GOT3 (cell line): ENCODE measurements around the gene TAP2.

Experiments
- DNase-seq: peaks from one replicate; lab custom pipeline; 2025; ENCODE audit warnings: mixed read lengths; lab: John Stamatoyannopoulos, UW

The TAP2 gene

DNA sequence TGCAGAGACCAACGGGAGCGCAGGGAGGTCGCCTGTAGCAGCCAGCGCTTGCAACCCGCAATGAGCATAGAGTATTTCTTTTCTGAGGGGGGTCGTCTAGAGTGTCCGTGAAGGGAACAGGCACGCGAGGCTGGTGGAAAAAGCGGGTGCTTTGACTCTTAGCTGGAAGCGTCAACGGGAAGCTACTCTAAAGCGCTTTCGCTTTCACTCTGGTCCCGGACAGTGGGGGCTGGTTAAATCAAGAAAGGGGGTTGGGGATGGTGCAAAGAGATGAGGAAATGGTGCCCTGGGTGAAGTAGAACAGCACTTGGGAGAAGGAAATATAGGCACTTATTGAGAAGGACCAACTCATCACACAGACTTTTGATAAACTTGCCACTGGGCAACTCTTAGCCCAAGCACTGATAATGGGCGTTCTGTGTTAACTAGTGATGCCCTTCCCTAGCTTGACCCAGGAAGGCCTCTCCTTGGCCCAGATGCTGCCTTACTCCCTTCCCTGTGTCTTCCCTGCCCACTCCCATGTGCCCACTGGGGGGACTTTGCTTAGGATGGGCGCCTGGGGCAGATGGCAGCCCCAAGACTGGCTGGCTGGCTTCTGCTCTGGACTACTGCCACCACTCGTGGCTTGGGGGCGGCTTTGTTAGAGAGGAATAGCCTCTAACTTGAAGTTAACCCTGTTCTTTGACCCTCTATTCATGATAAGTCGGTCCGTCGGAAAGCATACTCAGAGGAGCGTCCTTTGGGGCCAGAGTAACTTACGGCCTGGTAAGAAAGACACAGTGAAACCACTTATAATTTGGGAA lies 16.0 kb upstream of the TAP2 start:
- DNase-seq, result no peak

DNA sequence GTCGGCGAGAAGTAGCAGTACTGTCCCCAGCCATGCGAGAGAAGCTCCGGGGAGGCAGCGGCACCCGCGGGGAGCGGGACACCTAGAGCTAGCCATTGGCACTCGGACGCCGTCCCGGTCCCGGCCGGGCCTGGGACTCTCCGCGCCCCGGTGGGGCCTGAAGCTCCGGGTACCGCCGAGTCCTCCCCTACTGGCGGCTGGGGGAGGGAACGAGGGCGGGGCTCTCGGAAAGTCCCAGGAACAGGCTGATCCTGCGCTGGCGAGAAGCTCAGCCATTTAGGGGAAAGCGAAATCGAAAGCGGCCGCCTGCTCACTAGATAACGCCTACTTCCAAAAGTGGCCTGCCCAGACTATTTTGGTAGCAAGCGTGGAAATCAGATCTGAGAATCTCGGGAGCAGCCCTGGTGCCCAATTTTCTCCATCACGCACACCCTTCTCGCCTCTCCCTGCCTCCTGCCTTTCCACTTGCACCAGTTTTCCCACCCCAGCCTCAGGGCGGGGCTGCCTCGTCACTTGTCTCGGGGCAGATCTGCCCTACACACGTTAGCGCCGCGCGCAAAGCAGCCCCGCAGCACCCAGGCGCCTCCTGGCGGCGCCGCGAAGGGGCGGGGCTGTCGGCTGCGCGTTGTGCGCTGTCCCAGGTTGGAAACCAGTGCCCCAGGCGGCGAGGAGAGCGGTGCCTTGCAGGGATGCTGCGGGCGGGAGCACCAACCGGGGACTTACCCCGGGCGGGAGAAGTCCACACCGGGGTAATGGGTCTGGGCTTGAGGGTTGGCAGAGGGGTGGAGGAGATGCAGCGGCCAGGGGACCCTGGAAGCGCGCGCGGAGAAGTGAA lies 15.2 kb upstream of the TAP2 start, which contains the start of the genes PSMB9 and TAP1:
Gene PSMB9, plus strand, starts transcription at position 652 of the 835 bp plus-strand sequence. Its CDS starts 38 bp downstream, at position 690.
Gene TAP1, minus strand, starts transcription at position 164 of the 835 bp plus-strand sequence. Its CDS starts 68 bp downstream, at position 96.
- DNase-seq, result peak; percentile 89

DNA sequence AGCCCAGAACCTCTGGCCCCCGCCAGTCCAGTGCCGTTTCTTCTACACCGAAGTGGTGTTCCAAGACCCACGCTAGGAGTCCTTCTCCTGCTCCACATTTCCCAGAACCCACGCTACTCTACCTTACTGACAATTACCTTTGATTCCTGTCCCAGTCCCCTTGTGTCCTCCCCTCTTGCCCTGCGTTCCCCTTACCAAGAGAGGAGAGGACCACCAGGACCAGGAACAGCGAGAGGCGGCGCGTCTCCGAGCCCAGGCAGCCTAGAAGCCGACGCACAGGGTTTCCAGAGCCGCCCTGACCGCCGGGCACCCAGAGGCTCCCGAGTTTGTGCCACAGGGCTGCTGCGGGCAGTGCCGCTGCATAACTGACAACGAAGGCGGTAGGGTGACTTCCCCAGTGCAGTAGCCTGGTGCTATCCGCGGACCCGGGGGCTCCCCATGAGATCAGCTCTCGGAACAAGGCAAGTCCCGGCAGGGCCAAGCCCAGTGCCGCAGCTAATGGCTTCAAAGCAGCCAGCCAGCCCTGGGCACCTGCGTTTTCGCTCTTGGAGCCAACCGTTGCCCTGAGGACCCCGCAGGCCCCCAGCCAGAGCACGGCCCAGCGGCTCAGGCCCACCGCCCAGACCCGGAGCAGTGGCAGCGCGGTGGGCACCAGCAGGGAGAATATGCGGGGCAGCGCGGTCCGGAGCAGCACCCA lies 14.5 kb upstream of the TAP2 start:
- DNase-seq, result no peak

DNA sequence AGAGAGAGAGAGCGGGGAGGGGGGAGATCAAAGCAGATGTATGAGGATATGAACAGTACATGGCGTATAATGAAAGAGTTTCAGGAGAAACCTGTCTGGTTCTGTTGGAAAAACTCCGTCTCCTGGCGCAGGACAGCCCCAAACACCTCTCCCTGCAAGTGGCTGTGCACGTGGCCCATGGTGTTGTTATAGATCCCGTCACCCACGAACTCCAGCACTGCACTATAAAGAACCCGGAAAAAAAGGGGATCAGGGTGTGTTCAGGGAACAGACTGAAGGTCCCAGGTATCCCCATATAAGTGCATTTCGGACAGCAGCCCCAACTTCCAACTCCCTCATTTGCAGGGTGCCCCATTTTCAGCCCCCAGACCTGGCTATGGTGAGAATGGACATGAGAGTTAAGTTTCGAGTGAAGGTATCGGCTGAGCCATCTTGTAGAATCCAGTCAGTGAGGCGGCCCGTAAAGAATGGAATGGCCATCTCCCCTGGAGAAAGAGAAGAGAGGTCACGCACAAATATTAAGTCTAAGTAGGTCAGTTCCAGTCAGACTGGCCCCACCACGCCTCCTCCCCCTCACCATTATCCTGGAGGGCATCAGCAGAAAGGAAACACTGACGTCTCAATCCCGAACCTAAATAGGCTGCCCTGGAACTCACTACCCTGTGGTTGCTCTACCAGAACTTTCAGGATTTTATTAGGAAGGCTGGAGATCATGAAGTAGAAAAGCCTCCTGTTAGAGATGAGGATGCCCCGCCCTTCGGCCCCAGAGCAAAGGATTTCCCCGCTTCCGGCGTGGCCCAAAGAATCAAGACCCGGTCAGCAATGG lies 13.7 kb upstream of the TAP2 start:
- DNase-seq, result no peak

DNA sequence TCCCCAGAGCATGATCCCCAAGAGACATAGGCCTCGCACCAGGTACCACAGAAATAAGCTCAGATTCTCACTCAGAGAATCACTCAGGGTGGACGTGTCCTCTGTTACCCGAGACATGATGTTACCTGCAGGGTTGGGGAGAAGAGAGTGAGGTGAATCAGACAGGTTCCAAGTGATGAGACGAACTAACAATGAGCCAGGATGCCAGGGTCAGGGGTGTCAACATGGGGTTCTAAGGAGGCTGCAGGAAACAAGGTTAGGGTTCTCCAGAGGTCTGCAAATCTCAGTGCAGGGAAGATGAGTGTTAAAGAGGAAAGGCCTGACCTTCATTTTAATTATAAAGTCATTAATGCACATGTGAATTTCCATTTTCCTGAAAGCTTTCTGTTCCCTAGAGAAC lies 12.5 kb upstream of the TAP2 start:
- no peak for DNase-seq

DNA sequence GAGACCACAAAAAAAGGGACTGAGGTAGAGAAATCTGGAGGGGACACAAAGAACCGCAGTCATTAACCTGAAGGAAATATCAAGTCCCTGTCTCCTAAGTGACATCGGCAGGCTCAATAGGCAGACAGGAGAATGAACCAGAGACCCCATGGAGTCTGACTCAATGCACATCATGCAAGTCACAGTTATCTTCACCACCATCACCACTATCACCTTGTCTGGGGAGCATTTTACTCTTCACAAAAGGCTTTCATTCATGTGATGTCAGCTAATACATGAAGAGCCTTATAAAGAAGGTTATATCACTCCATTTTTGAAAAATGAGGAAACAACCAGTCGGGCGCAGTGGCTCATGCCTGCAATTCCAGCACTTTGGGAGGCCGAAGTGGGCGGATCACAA lies 10.6 kb upstream of the TAP2 start:
- no peak for DNase-seq

DNA sequence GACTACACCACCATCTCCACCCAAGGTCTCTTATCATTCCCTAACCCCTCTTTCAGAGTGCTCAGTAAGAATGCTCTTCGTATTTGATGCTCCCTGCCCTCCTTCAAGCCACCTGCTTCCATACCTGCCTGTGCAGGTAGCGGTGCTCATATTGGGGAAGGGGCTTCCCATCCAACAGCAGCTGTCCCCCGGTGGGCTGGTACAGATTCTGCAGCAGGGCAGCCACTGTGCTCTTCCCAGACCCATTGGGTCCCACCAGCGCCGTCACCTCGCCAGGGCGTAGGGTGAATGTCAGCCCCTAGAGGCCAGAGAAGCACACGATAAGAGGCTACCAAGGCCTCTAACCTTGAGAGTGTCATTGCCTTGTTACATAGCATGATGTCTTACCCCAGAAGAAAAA lies 9.3 kb upstream of the TAP2 start:
- DNase-seq, result no peak

DNA sequence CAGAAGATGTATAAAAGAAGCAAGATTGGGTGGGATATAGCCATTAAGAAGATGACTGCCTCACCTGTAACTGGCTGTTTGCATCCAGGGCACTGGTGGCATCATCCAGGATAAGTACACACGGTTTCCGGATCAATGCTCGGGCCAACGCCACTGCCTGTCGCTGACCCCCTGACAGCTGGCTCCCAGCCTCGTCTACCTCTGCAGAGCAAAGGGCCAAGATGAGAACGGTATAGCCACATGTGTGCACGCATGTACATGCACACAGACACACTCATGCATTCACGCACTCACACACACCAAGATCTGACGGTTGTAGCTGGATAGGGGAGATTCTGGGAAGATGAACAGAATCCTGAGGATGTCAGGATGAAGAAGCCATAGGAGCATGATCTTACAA lies 8.5 kb upstream of the TAP2 start:
- no peak for DNase-seq

DNA sequence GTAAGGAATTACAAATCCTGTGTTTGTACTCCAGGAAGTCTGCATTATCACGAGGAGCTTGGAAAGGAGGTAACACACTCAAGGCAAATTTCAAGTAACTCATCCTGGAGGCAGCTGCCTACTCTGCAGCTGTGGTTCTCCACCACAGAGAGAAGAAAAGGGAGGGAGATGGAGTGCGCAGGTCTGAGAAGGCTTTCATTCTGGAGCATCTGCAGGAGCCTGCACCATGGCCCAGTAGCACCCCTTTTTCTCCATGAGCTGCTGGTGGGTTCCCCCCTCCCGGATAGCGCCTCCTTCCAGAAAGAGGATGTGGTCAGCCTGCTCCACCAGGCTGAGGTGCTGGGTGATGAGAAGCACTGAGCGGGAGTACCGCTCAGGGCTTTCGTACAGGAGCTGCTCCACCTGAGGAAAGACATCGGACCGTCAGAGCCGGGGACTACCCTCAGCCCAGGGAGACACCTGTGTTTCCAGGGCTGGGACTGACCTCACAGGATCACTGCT lies 6.9 kb upstream of the TAP2 start:
- DNase-seq, result no peak

DNA sequence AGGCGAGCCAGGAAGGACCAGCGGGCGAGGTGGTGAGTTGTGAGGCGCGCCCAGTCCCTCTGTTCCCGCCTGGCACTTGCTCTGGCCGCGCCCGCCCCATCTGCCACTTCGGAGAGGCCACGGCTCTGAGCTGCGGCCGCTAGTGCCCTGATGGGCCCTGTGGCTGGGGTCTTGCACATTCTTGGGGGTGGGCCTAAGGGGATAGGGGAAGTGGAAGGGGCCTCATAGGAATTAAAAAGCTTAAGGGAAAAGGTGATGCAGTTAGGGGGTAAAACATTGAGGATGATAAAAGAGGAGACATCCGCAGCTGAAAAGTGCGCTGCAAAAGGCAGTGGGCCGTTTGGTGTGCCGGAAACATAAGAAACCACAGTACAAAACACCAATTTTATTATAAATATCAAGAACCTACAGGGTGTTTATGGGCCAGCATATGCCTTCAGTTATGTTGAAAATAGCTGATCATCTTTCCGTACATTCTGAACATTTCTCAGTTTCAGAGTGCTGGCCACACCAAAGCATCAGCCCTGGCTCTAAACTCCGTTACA lies 6.4 kb upstream of the TAP2 start:
- DNase-seq, result no peak

DNA sequence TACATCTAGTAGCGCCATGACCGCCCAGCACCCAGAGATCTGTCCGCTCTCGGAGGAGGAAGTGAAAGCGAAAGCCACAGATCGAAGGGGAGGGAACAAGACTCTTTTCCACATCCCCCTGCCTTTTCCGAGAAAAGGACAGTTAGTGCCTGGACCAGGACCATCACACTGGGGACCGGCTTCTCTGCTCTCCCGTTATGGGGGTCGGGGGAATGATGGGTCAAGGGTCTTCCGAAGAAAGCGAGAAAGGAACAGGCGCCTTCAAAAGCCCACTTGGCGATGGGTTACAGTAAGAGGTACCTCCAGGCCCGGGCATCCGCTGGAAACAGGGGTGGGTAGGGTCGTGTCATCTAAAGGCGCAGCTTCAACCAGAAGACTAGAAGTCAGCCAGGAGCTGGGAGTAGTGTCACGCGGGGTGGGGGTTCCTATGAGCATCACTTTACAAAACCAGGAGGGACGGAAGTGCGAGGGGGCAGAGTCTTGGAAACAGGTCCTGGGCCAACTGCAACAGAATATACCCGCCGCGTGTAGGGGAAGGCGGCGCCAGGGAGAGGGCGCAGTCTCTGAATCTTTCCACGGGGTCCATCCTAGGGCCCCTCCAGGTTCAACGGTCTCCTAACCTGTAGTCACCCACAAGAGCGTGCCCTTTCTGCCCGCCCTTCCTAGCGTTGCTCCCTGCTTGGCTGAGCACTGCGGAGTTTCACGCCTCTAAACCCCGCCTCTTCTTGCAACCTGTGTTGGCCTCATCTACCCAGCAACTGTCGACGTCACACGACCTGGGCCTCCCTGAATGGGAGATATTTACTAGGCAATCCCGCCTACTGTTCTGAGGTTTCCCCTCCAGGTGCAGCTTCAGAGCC lies 5.7 kb upstream of the TAP2 start, which contains the start of gene PSMB8:
Gene PSMB8, minus strand, starts transcription at position 69 of the 860 bp plus-strand sequence. Its CDS starts 51 bp downstream, at position 18.
- peak; percentile 73 for DNase-seq

DNA sequence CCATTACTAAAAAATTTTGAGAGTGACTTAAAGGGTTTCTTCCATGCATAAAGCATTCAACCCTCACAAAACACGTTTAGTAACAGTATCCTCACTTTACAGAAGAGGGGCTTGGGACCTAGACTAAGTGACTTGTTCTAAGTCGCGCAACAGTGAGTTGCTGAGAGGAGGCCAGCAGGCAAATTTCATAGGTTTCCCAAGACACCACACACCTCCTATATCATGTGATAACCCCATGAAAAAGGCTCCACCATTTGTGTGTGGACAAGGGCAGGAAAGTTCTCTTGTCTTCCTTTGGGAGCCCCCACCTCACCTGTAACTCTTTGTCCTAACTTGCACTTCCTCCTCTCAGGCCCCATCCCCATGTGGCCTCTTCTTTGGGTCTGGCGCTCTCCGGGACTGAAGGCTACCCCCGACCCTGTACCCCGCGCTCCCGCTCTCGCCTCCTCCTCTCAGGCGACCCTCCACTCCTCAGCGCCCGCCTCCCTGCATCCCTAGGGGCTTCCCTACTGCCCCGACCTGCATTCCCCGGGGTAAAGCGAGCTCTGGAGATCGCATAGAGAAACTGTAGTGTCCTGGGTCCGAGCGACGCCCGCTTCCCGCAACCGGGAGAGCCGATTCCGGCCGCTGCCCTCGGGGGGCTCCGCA lies 4.9 kb upstream of the TAP2 start:
- no peak for DNase-seq

DNA sequence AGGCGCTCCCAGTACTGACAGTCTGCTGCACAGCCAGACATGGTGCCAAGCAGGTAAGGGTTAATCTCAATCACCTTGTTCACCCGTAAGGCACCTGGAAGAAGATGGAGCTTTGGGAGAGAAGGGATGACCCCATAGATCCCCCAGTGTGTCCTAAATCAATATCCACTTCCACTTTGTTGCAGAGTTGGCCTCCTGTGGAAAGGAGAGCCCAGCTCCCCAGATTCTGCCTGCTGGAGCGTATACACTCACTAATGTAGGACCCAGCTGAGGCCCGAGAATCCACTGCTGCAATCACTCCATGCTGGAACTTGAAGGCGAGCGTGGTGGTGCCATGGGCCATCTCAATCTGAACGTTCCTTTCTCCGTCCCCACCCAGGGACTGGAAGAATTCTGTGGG lies 4.2 kb upstream of the TAP2 start:
- no peak for DNase-seq

DNA sequence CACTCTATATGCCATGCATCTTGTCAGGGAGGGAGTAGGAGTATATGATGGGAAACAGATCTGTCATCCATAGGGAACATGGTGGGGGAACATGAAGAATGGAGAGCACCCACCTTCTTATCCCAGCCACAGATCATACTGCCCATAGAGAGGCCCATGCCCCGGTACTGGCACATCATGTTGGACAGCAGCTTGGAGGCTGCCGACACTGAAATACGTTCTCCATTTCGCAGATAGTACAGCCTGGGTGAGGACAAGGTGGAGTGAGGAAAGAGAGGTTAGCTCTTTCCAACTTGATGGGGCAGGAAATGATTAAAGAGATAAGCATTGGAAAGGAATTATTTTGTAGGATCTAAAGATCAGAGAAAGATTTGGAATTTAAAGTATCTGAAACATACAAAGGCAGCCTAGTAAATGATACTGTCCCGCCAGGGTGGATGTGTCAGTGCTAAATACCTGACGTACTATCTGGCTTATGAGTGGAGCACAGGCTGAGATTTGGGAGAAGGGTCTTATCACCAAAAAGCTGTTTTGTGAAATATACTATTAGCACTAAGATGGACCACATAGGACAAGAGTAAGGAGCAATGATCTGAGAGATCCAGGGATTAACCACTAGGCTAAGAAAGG lies 3.6 kb upstream of the TAP2 start:
- DNase-seq, result no peak

DNA sequence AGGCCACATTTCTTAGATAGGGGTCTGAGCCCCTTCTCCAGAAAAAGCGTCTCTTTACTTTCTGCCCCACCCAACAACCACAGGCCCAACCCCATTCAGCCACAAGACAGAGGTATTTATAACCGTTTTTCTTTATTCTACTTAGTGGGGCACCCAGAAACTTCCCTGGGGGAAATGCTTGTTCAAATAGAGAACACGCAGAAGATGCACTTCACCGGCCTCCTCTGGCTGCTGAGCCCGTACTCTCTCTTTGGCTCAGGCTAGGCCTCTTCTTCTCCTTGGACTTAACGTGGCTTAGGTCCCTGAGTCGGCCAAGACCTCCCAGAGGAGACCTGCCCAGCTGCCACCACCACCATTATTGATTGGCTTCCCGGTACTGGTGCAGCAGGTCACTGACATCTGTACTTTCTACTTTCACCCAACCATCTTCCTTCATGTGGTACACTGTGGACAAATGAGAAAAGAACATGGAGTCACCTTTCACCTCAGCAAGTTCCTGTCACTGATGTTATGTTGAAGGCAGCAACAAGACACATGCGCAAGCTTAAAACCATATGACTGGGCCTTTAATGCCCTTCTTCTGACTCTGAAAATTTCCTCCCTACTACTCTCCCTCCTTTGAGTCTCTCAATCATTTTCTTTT lies 2.2 kb upstream of the TAP2 start:
- no peak for DNase-seq

DNA sequence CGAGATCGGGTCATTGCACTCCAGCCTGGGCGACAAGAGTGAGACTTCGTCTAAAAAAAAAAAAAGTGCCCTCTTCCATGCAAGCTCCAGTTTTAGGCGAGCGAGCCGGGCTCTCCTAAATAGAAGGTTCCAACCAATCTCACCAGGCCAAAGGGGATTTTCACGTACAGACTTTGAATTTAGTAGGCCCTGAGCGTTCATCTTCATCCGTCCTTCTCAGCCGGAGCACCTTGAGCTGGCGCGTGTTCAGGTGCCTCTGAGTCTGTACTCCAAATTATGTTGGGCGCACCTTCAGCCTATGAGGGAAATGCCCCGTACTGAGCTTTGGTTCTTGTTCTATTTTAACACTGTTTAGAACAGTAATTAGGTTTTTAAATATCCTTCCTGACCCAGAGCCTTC lies 817 bp upstream of the TAP2 start:
- DNase-seq, result no peak

DNA sequence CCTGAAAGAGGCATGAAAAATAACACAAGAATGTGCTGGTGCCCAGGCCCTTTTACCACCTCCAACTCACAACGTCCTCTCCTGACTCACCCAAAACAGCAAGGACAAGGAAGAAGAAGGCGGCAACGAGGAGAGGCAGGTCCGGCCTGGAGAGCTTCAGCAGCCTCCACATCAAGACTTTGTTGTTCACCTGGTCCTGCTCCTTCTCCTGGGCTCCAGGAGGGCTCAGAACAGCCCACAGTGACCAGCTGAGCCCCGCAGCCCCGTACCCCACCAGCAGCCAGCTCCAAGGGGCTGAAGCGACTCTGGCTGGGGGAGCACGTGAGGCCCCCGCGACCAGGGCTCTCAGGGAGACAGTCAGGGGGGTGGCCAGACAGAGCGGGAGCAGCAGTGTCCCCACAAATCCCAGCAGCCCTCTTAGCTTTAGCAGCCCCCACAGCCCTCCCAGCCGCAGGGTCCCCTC lies 857 bp downstream of the TAP2 start:
- DNase-seq, result no peak

DNA sequence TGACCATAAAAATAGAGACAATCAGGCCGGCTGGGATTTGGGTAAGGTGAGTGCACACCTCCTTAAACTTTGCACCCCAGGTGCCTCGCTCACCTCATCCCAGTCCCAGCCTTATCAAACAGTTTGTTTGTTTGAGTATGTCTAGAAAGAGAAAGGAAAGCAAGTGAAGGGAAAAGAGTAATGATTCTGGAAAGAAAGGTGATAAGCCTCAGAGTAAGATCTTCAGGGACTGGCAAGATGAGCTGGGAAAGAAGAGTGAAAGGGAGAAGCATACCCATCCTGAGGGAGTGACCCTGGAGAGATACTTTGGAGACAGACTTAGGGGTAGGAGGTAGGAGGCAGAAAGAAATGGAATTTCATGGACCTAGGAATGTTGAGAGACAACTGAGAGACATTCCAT lies 1.7 kb downstream of the TAP2 start:
- no peak for DNase-seq
